ENCODE data around the gene VKORC1L1.

- TF ChIP-seq, protein P1, sequence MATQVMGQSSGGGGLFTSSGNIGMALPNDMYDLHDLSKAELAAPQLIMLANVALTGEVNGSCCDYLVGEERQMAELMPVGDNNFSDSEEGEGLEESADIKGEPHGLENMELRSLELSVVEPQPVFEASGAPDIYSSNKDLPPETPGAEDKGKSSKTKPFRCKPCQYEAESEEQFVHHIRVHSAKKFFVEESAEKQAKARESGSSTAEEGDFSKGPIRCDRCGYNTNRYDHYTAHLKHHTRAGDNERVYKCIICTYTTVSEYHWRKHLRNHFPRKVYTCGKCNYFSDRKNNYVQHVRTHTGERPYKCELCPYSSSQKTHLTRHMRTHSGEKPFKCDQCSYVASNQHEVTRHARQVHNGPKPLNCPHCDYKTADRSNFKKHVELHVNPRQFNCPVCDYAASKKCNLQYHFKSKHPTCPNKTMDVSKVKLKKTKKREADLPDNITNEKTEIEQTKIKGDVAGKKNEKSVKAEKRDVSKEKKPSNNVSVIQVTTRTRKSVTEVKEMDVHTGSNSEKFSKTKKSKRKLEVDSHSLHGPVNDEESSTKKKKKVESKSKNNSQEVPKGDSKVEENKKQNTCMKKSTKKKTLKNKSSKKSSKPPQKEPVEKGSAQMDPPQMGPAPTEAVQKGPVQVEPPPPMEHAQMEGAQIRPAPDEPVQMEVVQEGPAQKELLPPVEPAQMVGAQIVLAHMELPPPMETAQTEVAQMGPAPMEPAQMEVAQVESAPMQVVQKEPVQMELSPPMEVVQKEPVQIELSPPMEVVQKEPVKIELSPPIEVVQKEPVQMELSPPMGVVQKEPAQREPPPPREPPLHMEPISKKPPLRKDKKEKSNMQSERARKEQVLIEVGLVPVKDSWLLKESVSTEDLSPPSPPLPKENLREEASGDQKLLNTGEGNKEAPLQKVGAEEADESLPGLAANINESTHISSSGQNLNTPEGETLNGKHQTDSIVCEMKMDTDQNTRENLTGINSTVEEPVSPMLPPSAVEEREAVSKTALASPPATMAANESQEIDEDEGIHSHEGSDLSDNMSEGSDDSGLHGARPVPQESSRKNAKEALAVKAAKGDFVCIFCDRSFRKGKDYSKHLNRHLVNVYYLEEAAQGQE (IDR thresholded peaks at IDR 0.05; ENCODE audit: borderline replicate concordance): no peak
- TF ChIP-seq EZH2 (IDR thresholded peaks at IDR 0.05; ENCODE audit: borderline replicate concordance, insufficient read depth, low read length, poor library complexity, severe bottlenecking) (no peak), CTCF (IDR thresholded peaks at IDR 0.05; ENCODE audit: poor library complexity, severe bottlenecking) (no peak), POLR2AphosphoS5 (IDR thresholded peaks at IDR 0.05) (no peak), SMC3 (conservative IDR thresholded peaks at IDR 0.05; ENCODE audit: poor library complexity) (no peak), MXI1 (conservative IDR thresholded peaks at IDR 0.05; ENCODE audit: poor library complexity, severe bottlenecking) (no peak), TAF1 (IDR thresholded peaks at IDR 0.05; ENCODE audit: low read depth) (no peak)
These were observed 82.8 kb downstream of the VKORC1L1 start for GRCh38 chr7:65955718-65956117.

Measured in neural cell (in vitro differentiated cells).